Neural cell (in vitro differentiated cells): ENCODE data around the gene NXPH2. TPM values are rescaled to one million over a fixed set of nuclear protein-coding genes. Genes with fewer than 3 reads are reported as not detected.

Experiments
- H2AFZ ChIP-seq: fragments of 200-600, 300-800 bp; sonication (generic), shearing (Covaris generic); 2 replicates; pipeline ENCODE4 v1.6.0; 2014; ENCODE audit warnings: low read depth, mild to moderate bottlenecking, antibody characterized with exemption, low read length, moderate library complexity
- H3F3A ChIP-seq: fragments of 200-600 bp; shearing (Covaris generic); 2 replicates; pipeline ENCODE4 v1.6.1; 2016; ENCODE audit warnings: mild to moderate bottlenecking, moderate library complexity, mixed read lengths, antibody characterized with exemption, low read length; ENCODE audit not compliant: insufficient read depth, poor library complexity, severe bottlenecking
- H3K27ac ChIP-seq: fragments of 200-600, 300-800 bp; sonication (generic), shearing (Covaris generic); 2 replicates; pipeline ENCODE4 v1.5.1; 2014; ENCODE audit warnings: mild to moderate bottlenecking, low read length, moderate library complexity
- H3K27me3 ChIP-seq: fragments of 300-800, 200-600 bp; sonication (generic), shearing (Covaris generic); 2 replicates; pipeline ENCODE4 v1.6.0; 2014; ENCODE audit warnings: mild to moderate bottlenecking, low read depth, low read length, moderate library complexity; ENCODE audit not compliant: insufficient read depth
- H3K36me3 ChIP-seq: fragments of 300-800, 200-600 bp; sonication (generic), shearing (Covaris generic); 2 replicates; pipeline ENCODE4 v1.5.1; 2014; ENCODE audit warnings: mild to moderate bottlenecking, antibody characterized with exemption, low read length, moderate library complexity; ENCODE audit not compliant: insufficient read depth
- H3K4me2 ChIP-seq: fragments of 300-800, 200-600 bp; sonication (generic), shearing (Covaris generic); 2 replicates; pipeline ENCODE4 v1.6.0; 2014; ENCODE audit warnings: mild to moderate bottlenecking, low read length
- H3K4me3 ChIP-seq: fragments of 300-800, 200-600 bp; sonication (generic), shearing (Covaris generic); 2 replicates; pipeline ENCODE4 v1.5.1; 2014; ENCODE audit warnings: mild to moderate bottlenecking, low read length, moderate library complexity
- H3K79me2 ChIP-seq: fragments of 200-600 bp; shearing (Covaris generic); replicated peaks from 2 replicates; pipeline ENCODE4 v1.6.0; 2014; ENCODE audit warnings: mild to moderate bottlenecking, low read length, moderate library complexity; ENCODE audit not compliant: insufficient read depth
- H3K9ac ChIP-seq: fragments of 300-800, 200-600 bp; sonication (generic), shearing (Covaris generic); 2 replicates; pipeline ENCODE4 v1.6.1; 2016; ENCODE audit warnings: mild to moderate bottlenecking, low read length, mixed read lengths
- H3K9me2 ChIP-seq: fragments of 200-600 bp; shearing (Covaris generic); 2 replicates; pipeline ENCODE4 v1.6.1; 2016; ENCODE audit warnings: mild to moderate bottlenecking, low read length, mixed read lengths; ENCODE audit not compliant: insufficient read depth
- H3K9me3 ChIP-seq: fragments of 200-600, 300-800 bp; sonication (generic), shearing (Covaris generic); 2 replicates; pipeline ENCODE4 v1.6.1; 2016; ENCODE audit warnings: mild to moderate bottlenecking, mixed run types, low read length, moderate library complexity, mixed read lengths
- H4K20me1 ChIP-seq: fragments of 200-600 bp; shearing (Covaris generic); 2 replicates; pipeline ENCODE4 v1.6.1; 2016; ENCODE audit warnings: mild to moderate bottlenecking, mixed run types; ENCODE audit not compliant: insufficient read depth
- EP300 ChIP-seq: fragments of 450-650 bp; conservative IDR thresholded peaks from 2 replicates; pipeline ENCODE4 v1.6.1; 2014; ENCODE audit warnings: antibody characterized with exemption, mild to moderate bottlenecking, moderate library complexity; ENCODE audit not compliant: poor library complexity, severe bottlenecking
- EZH2 ChIP-seq: fragments of 200-600, 300-800 bp; shearing (Covaris generic), sonication (generic); IDR thresholded peaks from 2 replicates; pipeline ENCODE4 v1.6.1; 2014; ENCODE audit warnings: antibody characterized with exemption, low read length, borderline replicate concordance, mild to moderate bottlenecking; ENCODE audit not compliant: insufficient read depth, poor library complexity, severe bottlenecking
- MXI1 ChIP-seq: fragments of 450-650 bp; conservative IDR thresholded peaks from 2 replicates; pipeline ENCODE4 v1.6.1; 2014; ENCODE audit warnings: antibody characterized with exemption, mild to moderate bottlenecking; ENCODE audit not compliant: poor library complexity, severe bottlenecking
- POLR2AphosphoS5 ChIP-seq: IDR thresholded peaks from 2 replicates; pipeline ENCODE4 v1.6.1; 2012
- RAD21 ChIP-seq: fragments of 450-650 bp; conservative IDR thresholded peaks from 2 replicates; pipeline ENCODE4 v1.6.1; 2014; ENCODE audit warnings: antibody characterized with exemption, mild to moderate bottlenecking, moderate library complexity
- SMC3 ChIP-seq: fragments of 450-650 bp; conservative IDR thresholded peaks from 2 replicates; pipeline ENCODE4 v1.6.1; 2014; ENCODE audit warnings: antibody characterized with exemption, mild to moderate bottlenecking, moderate library complexity; ENCODE audit not compliant: poor library complexity
- TAF1 ChIP-seq: IDR thresholded peaks from 2 replicates; pipeline ENCODE4 v1.6.1; 2012; ENCODE audit warnings: low read depth
- polyA plus RNA-seq: library from polyadenylated mRNA; depleted of rRNA; stranded (reverse); fragments of >200 nt; gene quantifications from 2 replicates; pipeline ENCODE4 v1.2.3, GENCODE V29; 2014
- TF ChIP-seq, protein P1 (sequence below): IDR thresholded peaks from 2 replicates; pipeline ENCODE4 v1.6.1; 2012; ENCODE audit warnings: borderline replicate concordance
- TF ChIP-seq, protein P2 (sequence below): fragments of 450-650 bp; IDR thresholded peaks from 2 replicates; pipeline ENCODE4 v1.5.1; 2014; ENCODE audit warnings: antibody characterized with exemption, mild to moderate bottlenecking, moderate library complexity; ENCODE audit not compliant: poor library complexity, severe bottlenecking

The NXPH2 gene
- polyA plus RNA-seq, 1 donor from 2014 or later, result not detected

DNA sequence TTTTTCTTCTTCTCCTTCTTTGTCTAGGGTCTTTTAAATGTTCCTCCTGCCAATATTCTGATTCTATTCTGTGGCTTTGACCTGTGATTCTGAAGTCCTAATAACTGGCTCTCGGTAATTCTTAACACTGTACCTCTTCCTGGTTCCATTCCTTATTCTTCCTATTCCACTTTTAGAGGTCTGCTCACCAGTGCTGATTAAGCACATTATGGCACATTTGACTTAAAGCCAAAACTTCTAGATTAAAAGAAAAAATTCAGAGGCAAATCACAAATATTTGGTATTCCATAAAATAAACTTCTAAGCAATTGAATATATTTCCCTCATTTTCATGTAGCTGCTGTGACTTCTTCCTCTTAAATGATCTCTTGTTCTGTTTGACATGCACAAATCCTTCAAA lies 47.5 kb downstream of the NXPH2 start:
- no peaks in the 10 kb centered on the region for H4K20me1 ChIP-seq
- no peaks in the 10 kb centered on the region for H3F3A ChIP-seq
- TF ChIP-seq EZH2 (no peak), EP300 (no peak), POLR2AphosphoS5 (no peak), SMC3 (no peak), MXI1 (no peak), RAD21 (no peak), TAF1 (no peak)
- TF ChIP-seq, protein P1, sequence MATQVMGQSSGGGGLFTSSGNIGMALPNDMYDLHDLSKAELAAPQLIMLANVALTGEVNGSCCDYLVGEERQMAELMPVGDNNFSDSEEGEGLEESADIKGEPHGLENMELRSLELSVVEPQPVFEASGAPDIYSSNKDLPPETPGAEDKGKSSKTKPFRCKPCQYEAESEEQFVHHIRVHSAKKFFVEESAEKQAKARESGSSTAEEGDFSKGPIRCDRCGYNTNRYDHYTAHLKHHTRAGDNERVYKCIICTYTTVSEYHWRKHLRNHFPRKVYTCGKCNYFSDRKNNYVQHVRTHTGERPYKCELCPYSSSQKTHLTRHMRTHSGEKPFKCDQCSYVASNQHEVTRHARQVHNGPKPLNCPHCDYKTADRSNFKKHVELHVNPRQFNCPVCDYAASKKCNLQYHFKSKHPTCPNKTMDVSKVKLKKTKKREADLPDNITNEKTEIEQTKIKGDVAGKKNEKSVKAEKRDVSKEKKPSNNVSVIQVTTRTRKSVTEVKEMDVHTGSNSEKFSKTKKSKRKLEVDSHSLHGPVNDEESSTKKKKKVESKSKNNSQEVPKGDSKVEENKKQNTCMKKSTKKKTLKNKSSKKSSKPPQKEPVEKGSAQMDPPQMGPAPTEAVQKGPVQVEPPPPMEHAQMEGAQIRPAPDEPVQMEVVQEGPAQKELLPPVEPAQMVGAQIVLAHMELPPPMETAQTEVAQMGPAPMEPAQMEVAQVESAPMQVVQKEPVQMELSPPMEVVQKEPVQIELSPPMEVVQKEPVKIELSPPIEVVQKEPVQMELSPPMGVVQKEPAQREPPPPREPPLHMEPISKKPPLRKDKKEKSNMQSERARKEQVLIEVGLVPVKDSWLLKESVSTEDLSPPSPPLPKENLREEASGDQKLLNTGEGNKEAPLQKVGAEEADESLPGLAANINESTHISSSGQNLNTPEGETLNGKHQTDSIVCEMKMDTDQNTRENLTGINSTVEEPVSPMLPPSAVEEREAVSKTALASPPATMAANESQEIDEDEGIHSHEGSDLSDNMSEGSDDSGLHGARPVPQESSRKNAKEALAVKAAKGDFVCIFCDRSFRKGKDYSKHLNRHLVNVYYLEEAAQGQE, result no peak
- TF ChIP-seq, protein P2, sequence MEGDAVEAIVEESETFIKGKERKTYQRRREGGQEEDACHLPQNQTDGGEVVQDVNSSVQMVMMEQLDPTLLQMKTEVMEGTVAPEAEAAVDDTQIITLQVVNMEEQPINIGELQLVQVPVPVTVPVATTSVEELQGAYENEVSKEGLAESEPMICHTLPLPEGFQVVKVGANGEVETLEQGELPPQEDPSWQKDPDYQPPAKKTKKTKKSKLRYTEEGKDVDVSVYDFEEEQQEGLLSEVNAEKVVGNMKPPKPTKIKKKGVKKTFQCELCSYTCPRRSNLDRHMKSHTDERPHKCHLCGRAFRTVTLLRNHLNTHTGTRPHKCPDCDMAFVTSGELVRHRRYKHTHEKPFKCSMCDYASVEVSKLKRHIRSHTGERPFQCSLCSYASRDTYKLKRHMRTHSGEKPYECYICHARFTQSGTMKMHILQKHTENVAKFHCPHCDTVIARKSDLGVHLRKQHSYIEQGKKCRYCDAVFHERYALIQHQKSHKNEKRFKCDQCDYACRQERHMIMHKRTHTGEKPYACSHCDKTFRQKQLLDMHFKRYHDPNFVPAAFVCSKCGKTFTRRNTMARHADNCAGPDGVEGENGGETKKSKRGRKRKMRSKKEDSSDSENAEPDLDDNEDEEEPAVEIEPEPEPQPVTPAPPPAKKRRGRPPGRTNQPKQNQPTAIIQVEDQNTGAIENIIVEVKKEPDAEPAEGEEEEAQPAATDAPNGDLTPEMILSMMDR, result no peak
- H3K27me3 ChIP-seq, result no peaks in the 10 kb centered on the region
- H3K79me2 ChIP-seq, result no peaks in the 10 kb centered on the region
- H3K9ac ChIP-seq, result no peak overlapping the region
- no peak overlapping the region for H3K4me2 ChIP-seq
- no peaks in the 10 kb centered on the region for H3K9me2 ChIP-seq
- H3K9me3 ChIP-seq, result no peaks in the 10 kb centered on the region
- no peak overlapping the region for H2AFZ ChIP-seq
- H3K36me3 ChIP-seq, result no peaks in the 10 kb centered on the region
- no peak overlapping the region for H3K4me3 ChIP-seq
- no peak overlapping the region for H3K27ac ChIP-seq

DNA sequence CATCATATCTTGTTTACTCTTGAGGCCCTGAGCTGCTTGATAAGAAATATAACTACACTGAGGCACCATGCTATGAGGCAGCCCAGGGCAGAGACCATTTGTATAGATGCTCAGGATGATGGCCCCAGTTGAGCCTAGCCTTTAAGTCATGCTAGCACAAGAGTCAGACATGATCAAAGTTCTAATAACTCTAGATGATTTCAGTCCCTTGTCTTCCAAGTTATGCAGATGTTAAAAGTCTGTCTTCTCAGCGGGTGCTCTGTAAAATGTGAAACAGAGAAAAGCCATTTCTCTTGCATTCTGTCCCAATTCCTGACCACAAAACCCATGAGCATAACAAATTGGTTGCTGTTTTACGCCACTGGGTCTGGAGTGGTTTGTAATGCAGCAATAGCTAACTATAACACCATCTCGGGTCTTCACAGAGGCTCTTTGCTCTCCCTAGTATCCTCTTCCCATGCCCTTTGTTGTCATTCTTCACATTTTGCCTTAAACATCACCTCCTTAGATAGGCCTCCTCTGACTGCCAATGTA lies 49.6 kb downstream of the NXPH2 start:
- no peaks in the 10 kb centered on the region for H3K36me3 ChIP-seq
- TF ChIP-seq TAF1 (no peak), MXI1 (no peak), POLR2AphosphoS5 (no peak), SMC3 (no peak)
- TF ChIP-seq, protein P2, result no peak
- H3K4me2 ChIP-seq, result no peak overlapping the region
- H3K27me3 ChIP-seq, result no peaks in the 10 kb centered on the region
- no peaks in the 10 kb centered on the region for H3K9me2 ChIP-seq
- H3F3A ChIP-seq, result no peaks in the 10 kb centered on the region
- no peaks in the 10 kb centered on the region for H4K20me1 ChIP-seq
- no peak overlapping the region for H3K4me3 ChIP-seq
- H3K27ac ChIP-seq, result no peak overlapping the region
- H3K9me3 ChIP-seq, result no peaks in the 10 kb centered on the region
- no peaks in the 10 kb centered on the region for H3K79me2 ChIP-seq
- no peak overlapping the region for H2AFZ ChIP-seq
- H3K9ac ChIP-seq, result no peak overlapping the region
